Measurements from ENCODE around the gene HIVEP3. TPM values are rescaled to one million over a fixed set of nuclear protein-coding genes. Genes with fewer than 3 reads are reported as not detected.
A peak's percentile ranks its signal among the peaks of the same experiment; 100 is the strongest.

HIVEP3 gene
- total RNA-seq, 1 donor from 2014 or later, result 0.37 TPM

- no peak overlapping the region for H3K4me3 Mint-ChIP-seq
- Histone ChIP-seq H3K4me3 (no peak overlapping the region), H3K4me2 (no peak overlapping the region), H2AFZ (replicated peaks) (no peak overlapping the region), H3K4me1 (peaks cover 31% of the 10 kb centered on the region), H3K9me3 (ENCODE audit: low read depth) (no peaks in the 10 kb centered on the region), H3K79me2 (ENCODE audit: low read depth) (no peaks in the 10 kb centered on the region), H4K20me1 (ENCODE audit: low read depth) (peaks cover 6% of the 10 kb centered on the region), H3K36me3 (no peaks in the 10 kb centered on the region), H3F3A (ENCODE audit: low read depth) (peaks cover 29% of the 10 kb centered on the region), H3K27ac (no peak overlapping the region), H3K9ac (no peak overlapping the region), H3K27me3 (peaks cover 14% of the 10 kb centered on the region)
- no peak for DNase-seq (ENCODE audit: low spot score)
- H3K36me3 Mint-ChIP-seq, result no peaks in the 10 kb centered on the region
- peaks cover 53% of the 10 kb centered on the region for H3K4me1 Mint-ChIP-seq
- H3K27me3 Mint-ChIP-seq (ENCODE audit: insufficient read depth, low read depth), result peaks cover 21% of the 10 kb centered on the region
- peak overlapping the region; percentile 53 for H3K27ac Mint-ChIP-seq
- TF ChIP-seq EZH2phosphoT487 (IDR thresholded peaks at IDR 0.05) (no peak), EZH2 (IDR thresholded peaks at IDR 0.05) (no peak), CTCF (IDR thresholded peaks at IDR 0.05) (no peak)
- peaks cover 4% of the 10 kb centered on the region for H3K9me3 Mint-ChIP-seq
These were observed 427.8 kb downstream of the HIVEP3 start for GRCh38 chr1:41490911-41491310.

GRCh38 chr1:41489561-41489960 lies 429.2 kb downstream of the HIVEP3 start:
- Histone ChIP-seq H3K27me3 (peaks cover 12% of the 10 kb centered on the region), H3K36me3 (no peaks in the 10 kb centered on the region), H3K9ac (no peak overlapping the region), H3K4me2 (no peak overlapping the region), H3K4me3 (no peak overlapping the region), H4K20me1 (ENCODE audit: low read depth) (peaks cover 10% of the 10 kb centered on the region), H3K9me3 (ENCODE audit: low read depth) (no peaks in the 10 kb centered on the region), H3K79me2 (ENCODE audit: low read depth) (no peaks in the 10 kb centered on the region), H2AFZ (replicated peaks) (no peak overlapping the region), H3K4me1 (peaks cover 33% of the 10 kb centered on the region), H3K27ac (no peak overlapping the region), H3F3A (ENCODE audit: low read depth) (peaks cover 30% of the 10 kb centered on the region)
- H3K4me3 Mint-ChIP-seq, result peak overlapping the region; percentile 5
- H3K9me3 Mint-ChIP-seq, result peaks cover 4% of the 10 kb centered on the region
- TF ChIP-seq EZH2 (IDR thresholded peaks at IDR 0.05) (no peak), CTCF (IDR thresholded peaks at IDR 0.05) (no peak), EZH2phosphoT487 (IDR thresholded peaks at IDR 0.05) (no peak)
- no peaks in the 10 kb centered on the region for H3K36me3 Mint-ChIP-seq
- no peak for DNase-seq (ENCODE audit: low spot score)
- H3K4me1 Mint-ChIP-seq, result peaks cover 51% of the 10 kb centered on the region
- H3K27ac Mint-ChIP-seq, result peak overlapping the region; percentile 27
- peaks cover 20% of the 10 kb centered on the region for H3K27me3 Mint-ChIP-seq (ENCODE audit: insufficient read depth, low read depth)

- Mint-ChIP-seq H3K4me3 (peak overlapping the region; percentile 38), H3K36me3 (no peaks in the 10 kb centered on the region), H3K9me3 (peaks cover 4% of the 10 kb centered on the region), H3K4me1 (peaks cover 55% of the 10 kb centered on the region), H3K27ac (peak overlapping the region; percentile 74), H3K27me3 (ENCODE audit: insufficient read depth, low read depth) (peaks cover 23% of the 10 kb centered on the region)
- Histone ChIP-seq H3K27ac (no peak overlapping the region), H3F3A (ENCODE audit: low read depth) (peaks cover 30% of the 10 kb centered on the region), H3K4me2 (peak overlapping the region; percentile 78), H3K9me3 (ENCODE audit: low read depth) (no peaks in the 10 kb centered on the region), H3K9ac (no peak overlapping the region), H2AFZ (replicated peaks) (no peak overlapping the region), H3K4me1 (peaks cover 42% of the 10 kb centered on the region), H4K20me1 (ENCODE audit: low read depth) (peaks cover 10% of the 10 kb centered on the region), H3K79me2 (ENCODE audit: low read depth) (no peaks in the 10 kb centered on the region), H3K36me3 (no peaks in the 10 kb centered on the region), H3K27me3 (peaks cover 12% of the 10 kb centered on the region), H3K4me3 (no peak overlapping the region)
- peak; percentile 31 for DNase-seq (ENCODE audit: low spot score)
- TF ChIP-seq EZH2phosphoT487 (IDR thresholded peaks at IDR 0.05) (no peak), EZH2 (IDR thresholded peaks at IDR 0.05) (no peak), CTCF (IDR thresholded peaks at IDR 0.05) (no peak)
These were observed 430.4 kb downstream of the HIVEP3 start for GRCh38 chr1:41488040-41488951.
